NB4 (cell line): Measurements from ENCODE around the gene INPP5A.
"Not testable (repeated sequence)": the region's sequence is repeated elsewhere in the genome, so short reads cannot be mapped to it uniquely, and the experiment has no call there.

Source experiments
- DNase-seq: peaks from one replicate; pipeline ENCODE4 v3.0.0; 2010; ENCODE audit warnings: low read depth
- H3K4me3 ChIP-seq: one replicate; pipeline ENCODE4 v1.5.1; 2011; ENCODE audit warnings: mild to moderate bottlenecking, low read depth, low read length, moderate library complexity
- MYC ChIP-seq: IDR thresholded peaks from 2 replicates; pipeline ENCODE4 v1.6.1; 2011; ENCODE audit warnings: low read depth, low read length
- POLR2A ChIP-seq: IDR thresholded peaks from 2 replicates; pipeline ENCODE4 v1.6.1; 2011; ENCODE audit warnings: mild to moderate bottlenecking; ENCODE audit not compliant: insufficient read length; ENCODE audit errors: extremely low read depth
- TF ChIP-seq, protein P1 (sequence below): IDR thresholded peaks from one replicate; pipeline ENCODE4 v1.5.1; 2012; ENCODE audit warnings: low read depth, low read length
- TF ChIP-seq, protein P2 (sequence below): IDR thresholded peaks from 2 replicates; pipeline ENCODE4 v1.6.1; 2011; ENCODE audit warnings: low read depth, low read length

INPP5A gene

DNA sequence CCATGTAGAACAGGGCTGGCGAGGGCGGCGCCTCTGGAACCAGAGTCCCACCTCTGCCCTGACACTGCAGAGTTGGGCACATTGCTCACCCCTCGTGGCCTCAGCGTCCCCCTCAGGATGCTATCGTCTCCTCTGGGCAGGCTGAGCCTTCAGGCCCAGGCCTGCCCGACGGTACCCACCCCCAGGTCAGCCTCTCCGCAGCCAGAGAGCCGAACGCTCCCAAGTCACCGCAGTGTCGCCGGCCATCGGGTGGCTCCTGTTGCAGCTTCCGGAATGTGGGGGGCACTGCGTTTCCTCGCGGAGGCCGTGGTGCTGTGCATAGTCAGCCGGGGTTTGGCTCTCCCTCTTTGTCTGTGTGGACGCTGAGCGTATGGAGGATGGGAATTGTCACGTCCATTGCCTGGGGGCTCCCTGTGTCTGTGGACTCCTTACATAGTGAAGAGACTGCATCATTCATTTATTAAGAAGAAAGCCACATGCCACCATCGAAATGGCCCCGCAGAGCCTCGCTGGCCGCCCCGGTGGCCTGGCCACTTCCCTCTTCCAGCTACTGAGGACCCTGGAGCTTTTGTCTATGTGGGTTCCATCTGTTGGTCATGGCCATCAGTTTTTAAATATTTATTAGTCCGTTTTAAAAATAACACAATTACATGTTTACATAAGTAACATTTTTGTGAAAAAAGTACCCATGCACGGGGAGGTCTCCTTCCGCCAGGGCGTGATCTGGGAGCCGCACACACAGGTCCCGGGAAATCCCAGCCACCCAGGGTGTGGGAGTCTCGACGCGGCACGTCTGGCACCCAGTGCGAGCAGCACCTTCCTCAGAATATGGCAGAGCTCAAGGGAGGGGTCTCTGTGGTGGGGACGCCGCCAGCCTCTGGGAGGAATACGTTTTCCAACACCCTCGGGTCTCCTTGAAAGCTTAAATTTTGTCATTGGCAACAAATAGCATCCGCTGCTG lies 232.8 kb downstream of the INPP5A start:
- H3K4me3 ChIP-seq: no peak overlapping the region
- DNase-seq: no peak
- TF ChIP-seq, protein P1, sequence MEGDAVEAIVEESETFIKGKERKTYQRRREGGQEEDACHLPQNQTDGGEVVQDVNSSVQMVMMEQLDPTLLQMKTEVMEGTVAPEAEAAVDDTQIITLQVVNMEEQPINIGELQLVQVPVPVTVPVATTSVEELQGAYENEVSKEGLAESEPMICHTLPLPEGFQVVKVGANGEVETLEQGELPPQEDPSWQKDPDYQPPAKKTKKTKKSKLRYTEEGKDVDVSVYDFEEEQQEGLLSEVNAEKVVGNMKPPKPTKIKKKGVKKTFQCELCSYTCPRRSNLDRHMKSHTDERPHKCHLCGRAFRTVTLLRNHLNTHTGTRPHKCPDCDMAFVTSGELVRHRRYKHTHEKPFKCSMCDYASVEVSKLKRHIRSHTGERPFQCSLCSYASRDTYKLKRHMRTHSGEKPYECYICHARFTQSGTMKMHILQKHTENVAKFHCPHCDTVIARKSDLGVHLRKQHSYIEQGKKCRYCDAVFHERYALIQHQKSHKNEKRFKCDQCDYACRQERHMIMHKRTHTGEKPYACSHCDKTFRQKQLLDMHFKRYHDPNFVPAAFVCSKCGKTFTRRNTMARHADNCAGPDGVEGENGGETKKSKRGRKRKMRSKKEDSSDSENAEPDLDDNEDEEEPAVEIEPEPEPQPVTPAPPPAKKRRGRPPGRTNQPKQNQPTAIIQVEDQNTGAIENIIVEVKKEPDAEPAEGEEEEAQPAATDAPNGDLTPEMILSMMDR: no peak
- TF ChIP-seq MYC (no peak), POLR2A (no peak)
- TF ChIP-seq, protein P2, sequence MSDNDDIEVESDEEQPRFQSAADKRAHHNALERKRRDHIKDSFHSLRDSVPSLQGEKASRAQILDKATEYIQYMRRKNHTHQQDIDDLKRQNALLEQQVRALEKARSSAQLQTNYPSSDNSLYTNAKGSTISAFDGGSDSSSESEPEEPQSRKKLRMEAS: no peak

DNA sequence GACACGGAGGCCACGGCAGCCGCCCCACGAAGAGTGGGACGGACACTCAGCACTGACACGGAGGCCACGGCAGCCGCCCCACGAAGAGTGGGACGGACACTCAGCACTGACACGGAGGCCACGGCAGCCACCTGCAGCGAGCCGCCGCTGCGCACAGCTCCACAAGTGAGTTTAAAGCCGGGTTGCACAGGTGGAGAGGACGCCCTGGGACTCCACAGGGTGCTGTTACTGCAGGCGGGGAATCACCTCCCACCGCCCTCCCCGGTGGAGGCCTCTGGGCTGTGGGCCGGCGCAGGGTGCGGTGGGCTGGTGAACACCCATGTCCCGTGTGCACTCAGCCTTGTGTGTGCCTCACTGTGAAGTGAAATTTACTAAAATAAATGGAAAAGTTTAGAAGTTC lies 235.2 kb downstream of the INPP5A start:
- not testable (repeated sequence) for H3K4me3 ChIP-seq, DNase-seq

DNA sequence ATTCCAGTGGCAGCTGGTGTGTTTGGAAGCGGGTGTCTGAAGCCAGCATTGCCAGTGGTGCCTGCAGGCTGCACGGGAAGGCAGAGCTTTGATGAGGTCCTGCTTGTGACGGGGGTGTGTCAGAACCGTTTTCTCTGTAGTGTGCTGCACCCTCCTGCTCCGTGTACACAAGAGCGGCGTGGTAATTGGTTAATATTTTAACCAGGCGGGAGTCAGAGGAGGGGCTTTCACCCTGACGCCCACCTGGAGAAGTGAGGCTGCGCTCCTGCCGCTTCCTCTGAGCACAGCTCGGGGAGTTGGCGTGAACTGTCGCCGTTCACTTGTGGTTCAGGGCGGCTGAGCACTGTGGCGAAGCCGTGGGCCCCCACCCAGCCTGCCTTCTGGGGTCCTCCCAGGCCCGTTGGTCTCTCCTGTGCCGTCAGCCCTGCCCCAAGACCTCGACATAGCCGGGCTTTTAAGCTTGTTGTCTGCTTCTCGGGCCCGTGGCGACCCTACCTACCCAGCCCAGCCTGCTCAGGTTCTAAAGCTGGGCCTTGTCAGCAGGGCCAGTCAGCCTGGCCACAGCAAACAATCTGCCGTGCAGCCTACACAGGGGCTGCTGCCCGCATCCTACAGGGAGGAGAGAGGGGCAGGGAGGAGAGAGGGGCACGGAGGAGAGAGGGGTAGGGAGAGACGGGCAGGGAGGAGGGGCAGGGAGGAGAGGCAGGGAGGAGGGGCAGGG lies 236.8 kb downstream of the INPP5A start:
- no peak for TF ChIP-seq MYC
- no peak for TF ChIP-seq POLR2A
- TF ChIP-seq, protein P2: no peak
- TF ChIP-seq, protein P1: no peak
- no peak for DNase-seq
- no peak overlapping the region for H3K4me3 ChIP-seq

DNA sequence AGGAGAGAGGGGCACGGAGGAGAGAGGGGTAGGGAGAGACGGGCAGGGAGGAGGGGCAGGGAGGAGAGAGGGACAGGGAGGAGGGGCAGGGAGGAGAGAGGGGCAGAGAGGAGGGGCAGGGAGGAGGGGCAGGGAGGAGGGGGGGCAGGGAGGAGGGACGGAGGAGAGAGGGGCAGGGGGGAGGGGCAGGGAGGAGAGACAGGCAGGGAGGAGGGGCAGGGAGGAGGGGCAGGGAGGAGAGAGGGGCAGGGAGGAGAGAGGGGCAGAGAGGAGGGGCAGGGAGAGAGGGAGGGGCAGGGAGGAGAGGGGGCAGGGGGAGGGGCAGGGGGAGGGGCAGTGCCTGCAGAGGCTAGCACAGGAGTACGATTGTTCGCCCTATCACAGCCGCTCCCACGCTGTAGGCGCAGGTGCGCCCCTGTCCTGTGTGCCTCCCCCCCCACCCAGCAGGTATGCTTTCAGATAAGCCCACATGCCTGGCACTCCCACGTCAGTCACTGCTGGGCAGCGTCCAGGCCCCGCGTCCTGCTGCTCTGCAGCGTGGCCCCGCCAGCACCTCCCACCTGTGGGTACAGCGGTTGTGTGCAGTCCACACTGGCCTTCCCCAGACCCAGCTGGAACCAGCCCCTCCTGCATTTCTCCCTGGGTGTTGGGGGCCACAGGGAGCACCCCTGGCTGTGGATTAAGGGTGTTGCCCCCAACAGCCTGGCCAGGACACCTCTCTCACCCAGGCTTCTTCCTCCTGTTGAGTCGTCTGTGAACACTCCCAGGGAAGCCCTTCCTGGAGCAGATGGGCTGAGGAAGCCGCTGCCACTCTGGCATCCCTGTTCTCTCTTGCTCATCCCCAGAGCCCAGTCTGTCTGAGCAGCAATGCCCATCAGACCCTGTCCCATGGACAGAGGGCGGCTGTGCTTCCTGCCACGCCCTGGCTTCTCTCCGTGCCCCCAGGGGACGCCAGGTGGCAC lies 237.6 kb downstream of the INPP5A start:
- H3K4me3 ChIP-seq: no peak overlapping the region
- peak; percentile 45 for DNase-seq
- TF ChIP-seq POLR2A: no peak
- TF ChIP-seq, protein P2: no peak
- no peak for TF ChIP-seq MYC
- TF ChIP-seq, protein P1: no peak

DNA sequence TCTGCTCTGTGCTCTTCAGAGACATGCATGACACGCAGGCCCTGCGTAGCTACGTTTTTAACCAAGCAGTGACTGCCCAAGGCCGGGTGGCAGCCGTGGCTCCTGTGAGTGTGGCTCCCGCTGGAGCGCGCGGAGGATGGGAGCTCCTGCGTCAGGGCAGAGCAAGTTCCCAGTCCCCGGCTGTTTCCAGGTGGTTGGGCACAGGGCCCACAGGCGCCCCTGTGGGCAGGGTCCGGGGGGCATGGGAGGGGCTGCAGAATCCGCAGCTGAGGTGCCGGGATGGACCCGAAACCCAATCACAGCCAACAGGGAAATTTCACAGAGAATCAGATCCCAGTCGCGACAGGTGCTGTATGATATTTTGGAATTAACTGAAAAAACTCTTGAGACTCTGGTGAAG lies 238.6 kb downstream of the INPP5A start:
- no peak for DNase-seq
- H3K4me3 ChIP-seq: no peak overlapping the region
- TF ChIP-seq, protein P2: no peak
- TF ChIP-seq POLR2A (no peak), MYC (no peak)
- TF ChIP-seq, protein P1: no peak
